Dermis blood vessel endothelial cell (primary cell): Measurements from ENCODE around the gene PARD3B. TPM values are rescaled to one million over a fixed set of nuclear protein-coding genes. Genes with fewer than 3 reads are reported as not detected.

Source experiments
- DNase-seq: peaks from one replicate; pipeline ENCODE4 v3.0.0; 2010
- total RNA-seq: library from RNA; depleted of rRNA; stranded (reverse); fragments of >200 nt; gene quantifications from 2 replicates; pipeline ENCODE4 v1.2.3, GENCODE V29; 2014

Gene PARD3B
- total RNA-seq, 1 donor from 2014 or later, result 13.3 TPM

GRCh38 chr2:205288686-205289085 is 743.4 kb downstream of the PARD3B start:
- DNase-seq, result no peak

- peak; percentile 11 for DNase-seq
Observed at GRCh38 chr2:205290299-205290698, 745.0 kb downstream of the PARD3B start.

GRCh38 chr2:205292665-205293295 is 747.5 kb downstream of the PARD3B start:
- DNase-seq, result no peak

- DNase-seq, result peak; percentile 11
Observed at GRCh38 chr2:205293559-205293958, 748.3 kb downstream of the PARD3B start.

- no peak for DNase-seq
Observed at GRCh38 chr2:205296959-205297358, 751.7 kb downstream of the PARD3B start.

GRCh38 chr2:205297368-205297767 is 752.1 kb downstream of the PARD3B start:
- no peak for DNase-seq

GRCh38 chr2:205297846-205298245 is 752.6 kb downstream of the PARD3B start:
- DNase-seq, result no peak

- no peak for DNase-seq
Observed at GRCh38 chr2:205311201-205311600, 765.9 kb downstream of the PARD3B start.

- no peak for DNase-seq
Observed at GRCh38 chr2:205321231-205321630, 776.0 kb downstream of the PARD3B start.

- DNase-seq, result peak; percentile 28
Observed at GRCh38 chr2:205323929-205324328, 778.7 kb downstream of the PARD3B start.

GRCh38 chr2:205324355-205324754 is 779.1 kb downstream of the PARD3B start:
- peak; percentile 7 for DNase-seq

- no peak for DNase-seq
Observed at GRCh38 chr2:205333351-205333750, 788.1 kb downstream of the PARD3B start.

- no peak for DNase-seq
Observed at GRCh38 chr2:205337274-205337673, 792.0 kb downstream of the PARD3B start.

GRCh38 chr2:205338156-205338555 is 792.9 kb downstream of the PARD3B start:
- no peak for DNase-seq

GRCh38 chr2:205343103-205343502 is 797.8 kb downstream of the PARD3B start:
- no peak for DNase-seq

GRCh38 chr2:205346649-205347048 is 801.4 kb downstream of the PARD3B start:
- DNase-seq, result no peak

- no peak for DNase-seq
Observed at GRCh38 chr2:205347899-205348298, 802.6 kb downstream of the PARD3B start.

GRCh38 chr2:205352094-205352493 is 806.8 kb downstream of the PARD3B start:
- no peak for DNase-seq

GRCh38 chr2:205352593-205352992 is 807.3 kb downstream of the PARD3B start:
- no peak for DNase-seq

- DNase-seq, result no peak
Observed at GRCh38 chr2:205357732-205358131, 812.5 kb downstream of the PARD3B start.

GRCh38 chr2:205358351-205358815 is 813.1 kb downstream of the PARD3B start:
- DNase-seq, result no peak

- no peak for DNase-seq
Observed at GRCh38 chr2:205361272-205361671, 816.0 kb downstream of the PARD3B start.

- no peak for DNase-seq
Observed at GRCh38 chr2:205361970-205362369, 816.7 kb downstream of the PARD3B start.

- DNase-seq, result no peak
Observed at GRCh38 chr2:205364261-205364660, 819.0 kb downstream of the PARD3B start.
